ENCODE results near the gene ETNK1.

DNA sequence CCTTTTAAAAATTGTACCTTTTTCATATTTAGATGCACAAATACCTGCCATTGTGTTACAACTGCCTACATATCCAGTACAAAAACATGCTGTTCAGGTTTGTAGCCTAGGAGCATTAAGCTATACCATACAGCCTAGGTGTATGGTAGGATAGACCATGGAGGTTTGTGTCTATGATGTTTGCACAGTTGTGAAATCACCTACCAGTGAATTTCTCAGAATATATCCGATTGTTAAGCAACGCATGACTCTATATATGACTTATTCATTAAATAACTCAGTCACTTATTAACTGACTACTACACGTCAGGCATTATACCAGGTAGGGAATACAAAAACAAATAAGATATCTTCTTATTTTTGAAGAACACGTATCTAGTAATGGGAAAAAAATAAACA, 26.2 kb upstream of the ETNK1 start:
- TF ChIP-seq, protein P1, sequence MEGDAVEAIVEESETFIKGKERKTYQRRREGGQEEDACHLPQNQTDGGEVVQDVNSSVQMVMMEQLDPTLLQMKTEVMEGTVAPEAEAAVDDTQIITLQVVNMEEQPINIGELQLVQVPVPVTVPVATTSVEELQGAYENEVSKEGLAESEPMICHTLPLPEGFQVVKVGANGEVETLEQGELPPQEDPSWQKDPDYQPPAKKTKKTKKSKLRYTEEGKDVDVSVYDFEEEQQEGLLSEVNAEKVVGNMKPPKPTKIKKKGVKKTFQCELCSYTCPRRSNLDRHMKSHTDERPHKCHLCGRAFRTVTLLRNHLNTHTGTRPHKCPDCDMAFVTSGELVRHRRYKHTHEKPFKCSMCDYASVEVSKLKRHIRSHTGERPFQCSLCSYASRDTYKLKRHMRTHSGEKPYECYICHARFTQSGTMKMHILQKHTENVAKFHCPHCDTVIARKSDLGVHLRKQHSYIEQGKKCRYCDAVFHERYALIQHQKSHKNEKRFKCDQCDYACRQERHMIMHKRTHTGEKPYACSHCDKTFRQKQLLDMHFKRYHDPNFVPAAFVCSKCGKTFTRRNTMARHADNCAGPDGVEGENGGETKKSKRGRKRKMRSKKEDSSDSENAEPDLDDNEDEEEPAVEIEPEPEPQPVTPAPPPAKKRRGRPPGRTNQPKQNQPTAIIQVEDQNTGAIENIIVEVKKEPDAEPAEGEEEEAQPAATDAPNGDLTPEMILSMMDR (IDR thresholded peaks at IDR 0.05): no peak
- TF ChIP-seq EP300 (IDR thresholded peaks at IDR 0.05) (no peak), POLR2A (IDR thresholded peaks at IDR 0.05) (no peak), POLR2AphosphoS5 (IDR thresholded peaks at IDR 0.05) (no peak)
